Keratinocyte (primary cell): ENCODE data around the gene ELANE. TPM values are rescaled to one million over a fixed set of nuclear protein-coding genes. Genes with fewer than 3 reads are reported as not detected.

Source experiments
- DNase-seq: peaks from one replicate; pipeline ENCODE4 v3.0.0-alpha.2; 2011; ENCODE audit warnings: low read depth, missing footprints, low spot score
- FAIRE-seq: peaks from 2 replicates; lab custom pipeline; 2011; peaks lifted over from hg19 to GRCh38; lab: Jason Lieb, UNC
- H2AFZ ChIP-seq: 2 replicates; pipeline ENCODE4 v1.6.0; 2012; ENCODE audit warnings: low read length, control low read depth, inconsistent platforms; ENCODE audit not compliant: control insufficient read depth
- H3K27ac ChIP-seq: 2 replicates; pipeline ENCODE4 v1.5.1; 2011; ENCODE audit warnings: low read length; ENCODE audit not compliant: control insufficient read depth, insufficient read depth
- H3K27me3 ChIP-seq: 3 replicates; pipeline ENCODE4 v1.6.0; 2011; ENCODE audit warnings: low read length; ENCODE audit not compliant: control insufficient read depth, insufficient read depth; ENCODE audit errors: extremely low read depth
- H3K36me3 ChIP-seq, 2 experiments: 2 replicates in 1 of 2; 3 replicates in 1 of 2; pipeline ENCODE4 v1.5.1; 2011; ENCODE audit warnings: low read length in 2 of 2, mild to moderate bottlenecking in 1 of 2; ENCODE audit not compliant: control insufficient read depth in 2 of 2, insufficient read depth in 2 of 2; ENCODE audit errors: extremely low read depth in 1 of 2
- H3K4me1 ChIP-seq: 3 replicates; pipeline ENCODE4 v1.5.1; 2011; ENCODE audit warnings: low read length; ENCODE audit not compliant: control insufficient read depth, insufficient read depth; ENCODE audit errors: extremely low read depth
- H3K4me2 ChIP-seq: 3 replicates; pipeline ENCODE4 v1.6.0; 2011; ENCODE audit warnings: low read depth, low read length; ENCODE audit not compliant: control insufficient read depth, insufficient read depth; ENCODE audit errors: extremely low read depth
- H3K4me3 ChIP-seq, 3 experiments: fragments of 200-600 bp in 1 of 3; sonication (generic) in 1 of 3; 2 replicates in 2 of 3; 3 replicates in 1 of 3; pipeline ENCODE4 v1.5.1; 2011 to 2016; ENCODE audit warnings: low read length in 3 of 3, mild to moderate bottlenecking in 3 of 3, control low read depth in 2 of 3, inconsistent platforms in 1 of 3, low read depth in 1 of 3, mixed read lengths in 1 of 3, mixed run types in 1 of 3, moderate library complexity in 1 of 3; ENCODE audit not compliant: control insufficient read depth in 2 of 3, insufficient read depth in 2 of 3; ENCODE audit errors: extremely low read depth in 1 of 3
- H3K79me2 ChIP-seq: 2 replicates; pipeline ENCODE4 v1.6.0; 2012; ENCODE audit warnings: low read length; ENCODE audit not compliant: control insufficient read depth, insufficient read depth
- H3K9ac ChIP-seq: 3 replicates; pipeline ENCODE4 v1.6.0; 2011; ENCODE audit warnings: low read length; ENCODE audit not compliant: control insufficient read depth, insufficient read depth; ENCODE audit errors: extremely low read depth
- H3K9me1 ChIP-seq: 3 replicates; pipeline ENCODE4 v1.6.0; 2011; ENCODE audit warnings: low read length; ENCODE audit not compliant: control insufficient read depth, insufficient read depth; ENCODE audit errors: extremely low read depth
- H3K9me3 ChIP-seq: 2 replicates; pipeline ENCODE4 v1.5.1; 2012; ENCODE audit warnings: low read depth, low read length; ENCODE audit not compliant: control insufficient read depth
- H4K20me1 ChIP-seq: 3 replicates; pipeline ENCODE4 v1.6.0; 2011; ENCODE audit warnings: low read length; ENCODE audit not compliant: control insufficient read depth, insufficient read depth; ENCODE audit errors: extremely low read depth
- CTCF ChIP-seq, 3 experiments: IDR thresholded peaks in 1 of 3; conservative IDR thresholded peaks in 1 of 3; optimal IDR thresholded peaks in 1 of 3; 2 replicates in 2 of 3; 3 replicates in 1 of 3; pipeline versions ENCODE3 to v1.5.1; 2011; ENCODE audit warnings: low read length in 3 of 3, mild to moderate bottlenecking in 3 of 3, moderate library complexity in 2 of 3, control low read depth in 1 of 3, inconsistent platforms in 1 of 3; ENCODE audit not compliant: insufficient read depth in 2 of 3; ENCODE audit errors: extremely low read depth in 1 of 3
- EZH2 ChIP-seq: IDR thresholded peaks from one replicate; pipeline ENCODE4 v1.6.1; 2012; ENCODE audit warnings: inconsistent platforms, mild to moderate bottlenecking, low read length, moderate library complexity
- dilution Hi-C: fragments of 300-500 bp; cut with MboI; formaldehyde crosslinking; loops from one replicate; pipeline ENCODE4 v1.7.0; 2020; ENCODE audit warnings: low sequenced_read_pairs; ENCODE audit not compliant: extremely low pct_ligation_motif_present
- polyA plus RNA-seq, 5 experiments: library from polyadenylated mRNA; depleted of rRNA in 3 of 5; stranded (reverse) in 3 of 5; stranded (forward) in 1 of 5; unstranded in 1 of 5; fragments of >200 nt; gene quantifications; 1 replicate in 1 of 5; 2 replicates in 3 of 5; 3 replicates in 1 of 5; pipeline versions ENCODE4 v1.2.1 to v1.2.3, GENCODE V29; 2011 to 2012; ENCODE audit warnings: missing spikeins in 2 of 5, low read depth in 1 of 5, low replicate concordance in 1 of 5

ELANE gene
- polyA plus RNA-seq, 1 donor (not counting 4 experiments of a cell fraction or from before 2014, with no cell fraction given) = not detected

- no peaks in the 10 kb centered on the region for H3K9me1 ChIP-seq
- no peak for TF ChIP-seq CTCF (optimal IDR thresholded peaks at IDR 0.05 in 1 of 3, IDR thresholded peaks at IDR 0.05 in 1 of 3, conservative IDR thresholded peaks at IDR 0.05 in 1 of 3; ENCODE audit: extremely low read depth in 1 of 3, insufficient read depth in 2 of 3, low read length in 3 of 3)
- TF ChIP-seq EZH2 = no peak
- H3K9me3 ChIP-seq = no peaks in the 10 kb centered on the region
- peaks cover 20 to 43% of the 10 kb centered on the region in 2 experiments for H3K36me3 ChIP-seq
- H3K79me2 ChIP-seq = peaks cover 38% of the 10 kb centered on the region
- DNase-seq = no peak
- dilution Hi-C loops = no loop called here
- H3K4me1 ChIP-seq = no peaks in the 10 kb centered on the region
- peaks cover 39% of the 10 kb centered on the region for H4K20me1 ChIP-seq
- no peak overlapping the region for H3K4me2 ChIP-seq
- FAIRE-seq = no peak
- H3K4me3 ChIP-seq = no peak overlapping the region
- no peaks in the 10 kb centered on the region for H3K27me3 ChIP-seq
- H3K27ac ChIP-seq = no peak overlapping the region
- no peak overlapping the region for H3K9ac ChIP-seq
- H2AFZ ChIP-seq = no peak overlapping the region
Measured at GRCh38 chr19:810077-810855, 41.8 kb upstream of the ELANE start.

- Histone ChIP-seq H3K36me3 (peaks cover 21 to 37% of the 10 kb centered on the region in 2 experiments), H3K27me3 (no peaks in the 10 kb centered on the region), H3K9me1 (no peaks in the 10 kb centered on the region), H3K4me2 (no peak overlapping the region), H3K4me1 (no peaks in the 10 kb centered on the region), H3K9me3 (no peaks in the 10 kb centered on the region), H4K20me1 (peaks cover 35% of the 10 kb centered on the region), H3K79me2 (peaks cover 31% of the 10 kb centered on the region), H3K27ac (no peak overlapping the region), H3K9ac (no peak overlapping the region), H3K4me3 (no peak overlapping the region), H2AFZ (no peak overlapping the region)
- no peak for TF ChIP-seq EZH2
- TF ChIP-seq CTCF (optimal IDR thresholded peaks at IDR 0.05 in 1 of 3, IDR thresholded peaks at IDR 0.05 in 1 of 3, conservative IDR thresholded peaks at IDR 0.05 in 1 of 3; ENCODE audit: extremely low read depth in 1 of 3, insufficient read depth in 2 of 3, low read length in 3 of 3) = no peak
- FAIRE-seq (no peak), DNase-seq (no peak)
- dilution Hi-C loops = no loop called here
Measured at GRCh38 chr19:810883-811489, 41.1 kb upstream of the ELANE start.
